NCI-H748 treated with DMSO at 0.1 percent for 48 hours (cell line): ENCODE measurements around the gene C1R.

Experiments
- DNase-seq: peaks from one replicate; lab custom pipeline; 2025; lab: John Stamatoyannopoulos, UW

The C1R gene

DNA sequence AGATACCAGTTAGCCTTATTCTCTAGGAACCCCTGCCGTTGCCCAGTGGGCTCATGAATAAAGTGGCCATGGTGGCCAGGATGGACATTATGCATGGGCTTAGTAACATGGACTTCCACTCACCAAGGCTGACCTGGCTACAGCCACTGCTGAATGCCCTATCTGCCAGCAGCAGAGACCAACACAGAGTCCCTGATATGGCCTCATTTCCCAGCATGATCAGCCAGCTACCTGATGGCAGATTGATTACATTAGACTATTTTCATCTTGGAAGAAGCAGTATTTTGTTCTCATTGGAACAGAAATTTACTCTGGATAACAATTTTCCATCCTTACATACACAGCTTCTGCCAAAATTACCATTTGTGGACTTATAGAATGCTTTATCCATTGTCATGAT, 57.8 kb downstream of the C1R start:
- DNase-seq: no peak

- no peak for DNase-seq
Measured at GRCh38 chr12:7032990-7033389, 59.3 kb downstream of the C1R start.

GRCh38 chr12:7031306-7031705, 60.9 kb downstream of the C1R start:
- no peak for DNase-seq
